Ovary (tissue), 3 donors: ENCODE measurements around the gene PLBD2.
"Not testable (repeated sequence)": the region's sequence is repeated elsewhere in the genome, so short reads cannot be mapped to it uniquely, and the experiment has no call there.

Source experiments
- CTCF ChIP-seq, 3 donors: fragments of 450-650 bp in 2 of 3; fragments of 200-600 bp in 1 of 3; IDR thresholded peaks; one replicate each; pipeline versions ENCODE4 v1.5.1 to v1.8.0; 2016 to 2022; ENCODE audit warnings: antibody characterized with exemption in 3 of 3, mild to moderate bottlenecking in 1 of 3
- EP300 ChIP-seq: sonication (generic); formaldehyde crosslinking; IDR thresholded peaks from one replicate; pipeline ENCODE4 v1.6.1; 2017; ENCODE audit warnings: antibody characterized with exemption
- POLR2A ChIP-seq: fragments of 450-650 bp; IDR thresholded peaks from one replicate; pipeline ENCODE4 v1.6.1; 2017; ENCODE audit warnings: antibody characterized with exemption, mild to moderate bottlenecking, moderate library complexity
- donor health status: DM: no; HTN: no; CAD: no.

- not testable (repeated sequence) for TF ChIP-seq POLR2A; CTCF (IDR thresholded peaks at IDR 0.05); EP300
Measured at GRCh38 chr12:113354192-113354591, 4.2 kb upstream of the PLBD2 start.
